HFFc6 (cell line): ENCODE results near the gene RBM10. TPM values are rescaled to one million over a fixed set of nuclear protein-coding genes. Genes with fewer than 3 reads are reported as not detected.

Experiments
- DNase-seq: peaks from one replicate; pipeline ENCODE4 v3.0.0-alpha.2; 2018
- H3K27ac Mint-ChIP-seq: 2 replicates; pipeline ENCODE4 v1.8.0; 2020; ENCODE audit warnings: mild to moderate bottlenecking, mixed read lengths
- H3K27me3 Mint-ChIP-seq: 2 replicates; pipeline ENCODE4 v1.8.0; 2021; ENCODE audit warnings: mild to moderate bottlenecking, moderate library complexity, mixed read lengths; ENCODE audit not compliant: insufficient read depth
- H3K36me3 Mint-ChIP-seq: 2 replicates; pipeline ENCODE4 v1.8.0; 2021; ENCODE audit warnings: low read depth, mixed read lengths
- H3K4me1 Mint-ChIP-seq: 2 replicates; pipeline ENCODE4 v1.8.0; 2020; ENCODE audit warnings: low read depth, mixed read lengths
- H3K4me3 Mint-ChIP-seq: 2 replicates; pipeline ENCODE4 v1.8.0; 2020; ENCODE audit warnings: mild to moderate bottlenecking, moderate library complexity, mixed read lengths
- H3K9me3 Mint-ChIP-seq: 2 replicates; pipeline ENCODE4 v1.8.0; 2020; ENCODE audit warnings: mild to moderate bottlenecking, mixed read lengths
- CTCF ChIP-seq: fragments of 200-600 bp; sonication (generic); IDR thresholded peaks from 2 replicates; pipeline ENCODE4 v1.5.0; 2021; ENCODE audit warnings: antibody characterized with exemption, mild to moderate bottlenecking
- total RNA-seq, 6 experiments: library from RNA; stranded (reverse); fragmentation: NEBNext Ultra II Directional; extraction: Animal tissue kit (Norgen Biotek cat#: 25700); gene quantifications; 2 replicates in 1 of 6; 3 replicates in 5 of 6; pipeline ENCODE4 v1.2.3, GENCODE V29; 2021

RBM10 gene
- total RNA-seq, 6 experiments from 2014 or later: 38.8 to 44.3 (median 41.7) TPM

GRCh38 chrX:47146936-47147859, 2.2 kb downstream of the RBM10 start:
- Mint-ChIP-seq H3K36me3 (no peaks in the 10 kb centered on the region; the same call in 1 of the 2 replicates), H3K27me3 (no peaks in the 10 kb centered on the region; the same call in 1 of the 2 replicates), H3K4me1 (peaks cover 9% of the 10 kb centered on the region), H3K4me3 (no peak overlapping the region; the same call in 1 of the 2 replicates), H3K27ac (no peak overlapping the region), H3K9me3 (no peaks in the 10 kb centered on the region)
- TF ChIP-seq CTCF: no peak
- DNase-seq: no peak

- DNase-seq: no peak
- Mint-ChIP-seq H3K9me3 (no peaks in the 10 kb centered on the region), H3K36me3 (no peaks in the 10 kb centered on the region; the same call in 1 of the 2 replicates), H3K27me3 (no peaks in the 10 kb centered on the region; the same call in 1 of the 2 replicates), H3K27ac (no peak overlapping the region), H3K4me1 (no peaks in the 10 kb centered on the region), H3K4me3 (no peak overlapping the region)
- no peak for TF ChIP-seq CTCF
Observed at GRCh38 chrX:47148946-47149345, 3.9 kb downstream of the RBM10 start.

- Mint-ChIP-seq H3K4me3 (no peak overlapping the region), H3K27ac (no peak overlapping the region), H3K27me3 (no peaks in the 10 kb centered on the region; the same call in 1 of the 2 replicates), H3K4me1 (no peaks in the 10 kb centered on the region), H3K36me3 (peaks cover 4% of the 10 kb centered on the region; the same call in 1 of the 2 replicates), H3K9me3 (no peaks in the 10 kb centered on the region)
- no peak for DNase-seq
- no peak for TF ChIP-seq CTCF
Observed at GRCh38 chrX:47151435-47151834, 6.4 kb downstream of the RBM10 start.

DNA sequence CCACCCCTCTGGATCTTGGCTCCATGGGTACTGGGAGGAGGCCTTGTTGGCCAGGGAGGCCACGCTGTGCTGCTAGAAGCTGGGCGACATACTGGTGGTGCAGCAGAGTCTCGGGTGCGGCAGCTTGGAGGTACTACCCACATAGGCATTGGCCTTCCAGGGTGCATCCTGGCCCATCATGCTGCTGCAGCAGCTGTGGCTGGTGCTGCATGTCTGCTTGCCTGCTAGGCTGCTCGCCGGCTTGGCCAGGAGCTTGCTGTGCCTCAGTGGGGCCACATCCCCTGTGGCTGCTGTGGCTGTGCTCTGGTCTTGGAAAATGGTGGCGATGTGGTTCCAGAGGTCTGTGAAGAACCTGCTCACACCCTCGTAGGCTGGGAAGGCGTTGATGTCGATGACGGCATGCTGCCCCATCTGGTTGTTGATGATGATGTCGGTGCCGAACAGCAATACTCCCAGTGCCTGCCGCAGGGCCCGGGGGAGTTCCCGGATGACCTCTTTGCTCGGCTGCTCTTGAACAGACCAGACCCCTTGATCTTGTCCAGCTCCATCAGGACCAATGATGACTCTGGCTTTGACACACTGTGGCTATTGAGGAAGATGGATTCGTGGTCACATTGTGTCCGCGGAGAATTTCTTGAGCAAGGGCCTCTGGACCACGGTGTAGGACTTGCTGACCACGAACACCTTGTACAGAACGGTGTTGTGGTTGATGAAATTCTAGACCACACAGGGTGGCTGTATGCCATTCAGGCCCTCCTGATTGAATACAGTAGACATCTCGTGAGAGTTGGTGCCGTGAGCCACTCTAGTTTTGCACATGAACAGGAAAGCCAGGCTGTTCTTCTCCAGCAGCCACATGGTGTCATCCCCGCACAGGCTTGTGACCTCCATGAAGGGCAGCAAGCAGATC, 11.8 kb downstream of the RBM10 start:
- Mint-ChIP-seq H3K36me3 (peaks cover 5% of the 10 kb centered on the region; the same call in 1 of the 2 replicates), H3K9me3 (no peaks in the 10 kb centered on the region), H3K4me1 (no peaks in the 10 kb centered on the region; the same call in 1 of the 2 replicates), H3K27me3 (no peaks in the 10 kb centered on the region; the same call in 1 of the 2 replicates), H3K27ac (no peak overlapping the region), H3K4me3 (no peak overlapping the region)
- DNase-seq: no peak
- no peak for TF ChIP-seq CTCF

DNA sequence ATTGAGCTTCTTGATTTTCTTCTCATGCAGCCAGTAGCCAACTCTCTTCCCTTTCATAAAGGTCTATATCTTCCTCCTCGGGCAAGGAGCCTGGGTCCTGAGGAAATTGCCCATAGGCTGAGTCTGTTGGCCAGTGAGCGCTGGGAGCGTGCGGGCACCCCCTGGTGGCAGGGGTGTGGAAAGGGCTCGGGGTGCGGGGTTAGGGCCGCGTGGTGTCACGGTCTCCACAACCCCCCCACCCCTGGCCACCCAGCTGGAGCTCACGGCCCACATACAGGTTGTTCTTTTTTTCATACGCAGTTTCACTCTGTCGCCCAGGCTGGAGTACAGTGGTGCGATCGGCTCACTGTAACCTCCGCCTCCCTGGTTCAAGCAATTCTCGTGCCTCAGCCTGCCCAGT, 13.1 kb downstream of the RBM10 start:
- H3K9me3 Mint-ChIP-seq: no peaks in the 10 kb centered on the region
- TF ChIP-seq CTCF: peak; percentile 31; the same call in 1 of the 2 replicates
- H3K36me3 Mint-ChIP-seq: peaks cover 5% of the 10 kb centered on the region; the same call in 1 of the 2 replicates
- DNase-seq: no peak
- H3K27ac Mint-ChIP-seq: no peak overlapping the region
- H3K27me3 Mint-ChIP-seq: no peaks in the 10 kb centered on the region
- no peak overlapping the region for H3K4me3 Mint-ChIP-seq
- H3K4me1 Mint-ChIP-seq: no peaks in the 10 kb centered on the region; the same call in 1 of the 2 replicates
